GM18909 (cell line): ENCODE data around the gene ZFAND3.

Source experiments
- ATAC-seq: cut with Tn5 transposase; IDR thresholded peaks from one replicate; pipeline ENCODE4 v1.9.1; 2021; ENCODE audit warnings: mild to moderate bottlenecking; ENCODE audit not compliant: unreplicated experiment, poor library complexity

Gene ZFAND3

GRCh38 chr6:38171997-38172738 lies 352.6 kb downstream of the ZFAND3 start:
- ATAC-seq: no peak

GRCh38 chr6:38172739-38173410 lies 353.3 kb downstream of the ZFAND3 start:
- ATAC-seq: no peak

GRCh38 chr6:38173909-38174308 lies 354.4 kb downstream of the ZFAND3 start:
- no peak for ATAC-seq

GRCh38 chr6:38174315-38174714 lies 354.8 kb downstream of the ZFAND3 start:
- ATAC-seq: no peak

- ATAC-seq: no peak
Observed at GRCh38 chr6:38174806-38175495, 355.4 kb downstream of the ZFAND3 start.

- ATAC-seq: no peak
Observed at GRCh38 chr6:38175786-38176185, 356.3 kb downstream of the ZFAND3 start.

- ATAC-seq: no peak
Observed at GRCh38 chr6:38176797-38177751, 357.5 kb downstream of the ZFAND3 start.

GRCh38 chr6:38177882-38178583 lies 358.5 kb downstream of the ZFAND3 start:
- no peak for ATAC-seq

- no peak for ATAC-seq
Observed at GRCh38 chr6:38178584-38178886, 359.0 kb downstream of the ZFAND3 start.

- no peak for ATAC-seq
Observed at GRCh38 chr6:38179300-38179699, 359.8 kb downstream of the ZFAND3 start.

- ATAC-seq: no peak
Observed at GRCh38 chr6:38179794-38180430, 360.4 kb downstream of the ZFAND3 start.

- ATAC-seq: no peak
Observed at GRCh38 chr6:38180586-38180985, 361.1 kb downstream of the ZFAND3 start.

- no peak for ATAC-seq
Observed at GRCh38 chr6:38182426-38182825, 362.9 kb downstream of the ZFAND3 start.

- ATAC-seq: no peak
Observed at GRCh38 chr6:38183856-38184584, 364.5 kb downstream of the ZFAND3 start.

GRCh38 chr6:38184585-38185080 lies 365.1 kb downstream of the ZFAND3 start:
- ATAC-seq: no peak

- no peak for ATAC-seq
Observed at GRCh38 chr6:38185244-38185643, 365.7 kb downstream of the ZFAND3 start.

GRCh38 chr6:38185752-38186151 lies 366.2 kb downstream of the ZFAND3 start:
- no peak for ATAC-seq

- no peak for ATAC-seq
Observed at GRCh38 chr6:38187325-38187724, 367.8 kb downstream of the ZFAND3 start.
